Neural cell (in vitro differentiated cells): ENCODE results near the gene LRRC37A3. TPM values are rescaled to one million over a fixed set of nuclear protein-coding genes. Genes with fewer than 3 reads are reported as not detected.
"Not testable (repeated sequence)": the region's sequence is repeated elsewhere in the genome, so short reads cannot be mapped to it uniquely, and the experiment has no call there.

Experiments used
- H2AFZ ChIP-seq: fragments of 200-600, 300-800 bp; sonication (generic), shearing (Covaris generic); 2 replicates; pipeline ENCODE4 v1.6.0; 2014; ENCODE audit warnings: low read depth, mild to moderate bottlenecking, antibody characterized with exemption, low read length, moderate library complexity
- H3F3A ChIP-seq: fragments of 200-600 bp; shearing (Covaris generic); 2 replicates; pipeline ENCODE4 v1.6.1; 2016; ENCODE audit warnings: mild to moderate bottlenecking, moderate library complexity, mixed read lengths, antibody characterized with exemption, low read length; ENCODE audit not compliant: insufficient read depth, poor library complexity, severe bottlenecking
- H3K27ac ChIP-seq: fragments of 200-600, 300-800 bp; sonication (generic), shearing (Covaris generic); 2 replicates; pipeline ENCODE4 v1.5.1; 2014; ENCODE audit warnings: mild to moderate bottlenecking, low read length, moderate library complexity
- H3K27me3 ChIP-seq: fragments of 300-800, 200-600 bp; sonication (generic), shearing (Covaris generic); 2 replicates; pipeline ENCODE4 v1.6.0; 2014; ENCODE audit warnings: mild to moderate bottlenecking, low read depth, low read length, moderate library complexity; ENCODE audit not compliant: insufficient read depth
- H3K36me3 ChIP-seq: fragments of 300-800, 200-600 bp; sonication (generic), shearing (Covaris generic); 2 replicates; pipeline ENCODE4 v1.5.1; 2014; ENCODE audit warnings: mild to moderate bottlenecking, antibody characterized with exemption, low read length, moderate library complexity; ENCODE audit not compliant: insufficient read depth
- H3K4me2 ChIP-seq: fragments of 300-800, 200-600 bp; sonication (generic), shearing (Covaris generic); 2 replicates; pipeline ENCODE4 v1.6.0; 2014; ENCODE audit warnings: mild to moderate bottlenecking, low read length
- H3K4me3 ChIP-seq: fragments of 300-800, 200-600 bp; sonication (generic), shearing (Covaris generic); 2 replicates; pipeline ENCODE4 v1.5.1; 2014; ENCODE audit warnings: mild to moderate bottlenecking, low read length, moderate library complexity
- H3K79me2 ChIP-seq: fragments of 200-600 bp; shearing (Covaris generic); replicated peaks from 2 replicates; pipeline ENCODE4 v1.6.0; 2014; ENCODE audit warnings: mild to moderate bottlenecking, low read length, moderate library complexity; ENCODE audit not compliant: insufficient read depth
- H3K9ac ChIP-seq: fragments of 300-800, 200-600 bp; sonication (generic), shearing (Covaris generic); 2 replicates; pipeline ENCODE4 v1.6.1; 2016; ENCODE audit warnings: mild to moderate bottlenecking, low read length, mixed read lengths
- H3K9me2 ChIP-seq: fragments of 200-600 bp; shearing (Covaris generic); 2 replicates; pipeline ENCODE4 v1.6.1; 2016; ENCODE audit warnings: mild to moderate bottlenecking, low read length, mixed read lengths; ENCODE audit not compliant: insufficient read depth
- H3K9me3 ChIP-seq: fragments of 200-600, 300-800 bp; sonication (generic), shearing (Covaris generic); 2 replicates; pipeline ENCODE4 v1.6.1; 2016; ENCODE audit warnings: mild to moderate bottlenecking, mixed run types, low read length, moderate library complexity, mixed read lengths
- H4K20me1 ChIP-seq: fragments of 200-600 bp; shearing (Covaris generic); 2 replicates; pipeline ENCODE4 v1.6.1; 2016; ENCODE audit warnings: mild to moderate bottlenecking, mixed run types; ENCODE audit not compliant: insufficient read depth
- CTCF ChIP-seq: fragments of 450-650 bp; IDR thresholded peaks from 2 replicates; pipeline ENCODE4 v1.5.1; 2014; ENCODE audit warnings: antibody characterized with exemption, mild to moderate bottlenecking, moderate library complexity; ENCODE audit not compliant: poor library complexity, severe bottlenecking
- RAD21 ChIP-seq: fragments of 450-650 bp; conservative IDR thresholded peaks from 2 replicates; pipeline ENCODE4 v1.6.1; 2014; ENCODE audit warnings: antibody characterized with exemption, mild to moderate bottlenecking, moderate library complexity
- SMC3 ChIP-seq: fragments of 450-650 bp; conservative IDR thresholded peaks from 2 replicates; pipeline ENCODE4 v1.6.1; 2014; ENCODE audit warnings: antibody characterized with exemption, mild to moderate bottlenecking, moderate library complexity; ENCODE audit not compliant: poor library complexity
- polyA plus RNA-seq: library from polyadenylated mRNA; depleted of rRNA; stranded (reverse); fragments of >200 nt; gene quantifications from 2 replicates; pipeline ENCODE4 v1.2.3, GENCODE V29; 2014

LRRC37A3 gene
- polyA plus RNA-seq, 1 donor from 2014 or later = 5.3 TPM

DNA sequence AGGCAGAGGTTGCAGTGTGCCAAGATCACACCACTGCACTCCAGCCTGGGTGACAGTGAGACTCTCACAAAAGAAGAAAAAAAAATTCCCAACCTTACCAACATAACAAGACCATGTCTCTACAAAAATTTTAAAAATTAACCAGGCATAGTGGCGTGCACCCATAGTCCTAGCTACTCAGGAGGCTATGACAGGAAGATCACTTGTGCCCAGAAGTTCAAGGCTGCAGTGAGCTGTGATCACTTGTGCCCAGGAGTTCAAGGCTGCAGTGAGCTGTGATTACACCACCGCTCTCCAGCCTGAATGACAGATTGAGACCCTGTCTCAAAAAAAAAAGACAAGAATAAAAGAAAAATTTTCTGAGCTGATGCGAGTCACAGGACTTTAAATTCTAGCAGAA, 13.6 kb upstream of the LRRC37A3 start:
- H2AFZ ChIP-seq, H3K9me3 ChIP-seq, H3K9me2 ChIP-seq, H3K4me3 ChIP-seq, H3K4me2 ChIP-seq, H4K20me1 ChIP-seq, H3K27me3 ChIP-seq, H3K9ac ChIP-seq, H3K79me2 ChIP-seq, H3K36me3 ChIP-seq, H3K27ac ChIP-seq, H3F3A ChIP-seq: not testable (repeated sequence)

- H3F3A ChIP-seq, H3K9me2 ChIP-seq, H3K4me2 ChIP-seq, H3K36me3 ChIP-seq, H3K27me3 ChIP-seq, H3K9me3 ChIP-seq, H3K27ac ChIP-seq, H3K9ac ChIP-seq, H3K79me2 ChIP-seq, H3K4me3 ChIP-seq, H2AFZ ChIP-seq, H4K20me1 ChIP-seq: not testable (repeated sequence)
These were observed 11.1 kb upstream of the LRRC37A3 start for GRCh38 chr17:64930374-64930773.

DNA sequence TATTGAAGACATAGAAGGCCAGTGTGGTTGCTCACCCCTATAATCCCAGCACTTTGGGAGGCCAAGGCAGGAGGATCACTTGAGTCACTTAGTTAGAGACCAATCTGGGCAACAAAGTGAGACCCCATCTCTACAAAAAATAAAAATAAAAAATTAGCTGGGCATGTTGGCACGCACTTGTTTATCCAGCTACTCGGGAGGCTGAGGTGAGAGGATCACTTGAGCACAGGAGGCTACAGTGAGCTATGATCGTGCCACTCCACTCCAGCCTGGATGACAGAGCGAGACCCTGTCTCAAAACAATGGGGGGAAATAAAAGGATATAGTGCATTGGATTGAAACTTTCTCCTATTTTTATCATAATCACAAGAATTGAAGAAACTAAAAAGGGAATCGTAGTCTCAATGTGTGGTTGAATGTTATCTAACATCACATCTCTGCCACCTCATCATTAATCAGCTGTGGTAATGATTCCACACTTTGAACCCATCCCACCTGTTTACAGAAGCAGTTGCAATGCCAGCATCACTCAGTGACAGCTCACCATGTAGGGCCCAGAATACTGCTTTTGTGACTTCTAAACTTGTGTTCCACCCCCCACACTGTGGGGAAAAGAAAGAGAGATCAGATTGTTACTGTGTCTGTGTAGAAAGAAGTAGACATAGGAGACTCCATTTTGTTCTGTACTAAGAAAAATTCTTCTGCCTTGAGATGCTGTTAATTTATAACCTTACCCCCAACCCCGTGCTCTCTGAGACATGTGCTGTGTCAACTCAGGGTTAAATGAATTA, 10.3 kb upstream of the LRRC37A3 start:
- not testable (repeated sequence) for H3K9me2 ChIP-seq, H4K20me1 ChIP-seq, H3K4me3 ChIP-seq, H3K79me2 ChIP-seq, H3F3A ChIP-seq, H3K9ac ChIP-seq, H3K27ac ChIP-seq, H3K36me3 ChIP-seq, H3K27me3 ChIP-seq, H3K4me2 ChIP-seq, H3K9me3 ChIP-seq, H2AFZ ChIP-seq

DNA sequence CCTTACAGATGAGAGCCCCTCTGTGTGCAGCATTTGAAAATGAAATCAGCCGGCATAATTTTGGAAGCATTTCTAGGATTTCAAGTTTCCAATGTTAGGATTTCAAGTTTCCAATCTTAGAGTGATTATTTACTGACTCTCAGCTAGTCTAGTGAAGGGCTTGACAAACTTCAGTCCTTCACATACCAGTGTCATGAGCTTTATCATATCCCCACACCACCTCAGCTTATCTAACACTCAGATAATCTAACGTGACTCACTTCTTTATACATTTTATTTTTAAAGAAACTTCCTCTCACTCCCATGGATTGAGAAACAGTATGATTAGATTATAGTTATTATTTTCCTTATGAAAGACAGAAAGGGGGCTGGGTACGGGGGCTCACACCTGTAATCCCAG, 9.4 kb upstream of the LRRC37A3 start:
- H4K20me1 ChIP-seq, H3K27me3 ChIP-seq, H3K27ac ChIP-seq, H3K4me3 ChIP-seq, H3K36me3 ChIP-seq, H3K9me2 ChIP-seq, H3K9ac ChIP-seq, H3K79me2 ChIP-seq, H3F3A ChIP-seq, H3K4me2 ChIP-seq, H3K9me3 ChIP-seq, H2AFZ ChIP-seq: not testable (repeated sequence)

DNA sequence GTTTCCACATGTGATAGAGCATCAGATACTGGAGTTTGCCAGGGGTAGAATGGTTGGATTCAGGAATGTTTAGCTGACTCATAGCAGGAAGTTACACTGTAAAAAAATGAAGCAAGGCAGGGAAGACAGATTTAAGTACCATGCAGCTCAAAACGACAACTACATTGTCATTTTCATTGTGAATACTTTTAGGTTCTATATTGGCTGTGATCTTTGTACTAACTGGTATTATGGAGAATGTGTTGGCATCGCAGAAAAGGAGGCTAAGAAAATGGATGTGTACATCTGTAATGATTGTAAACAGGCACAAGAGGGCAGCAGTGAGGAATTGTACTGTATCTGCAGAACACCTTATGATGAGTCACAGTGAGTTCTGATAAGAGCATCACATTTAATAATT, 8.2 kb upstream of the LRRC37A3 start:
- not testable (repeated sequence) for H3K27me3 ChIP-seq, H3K9me3 ChIP-seq, H4K20me1 ChIP-seq, H3K9ac ChIP-seq, H3K4me2 ChIP-seq, H2AFZ ChIP-seq, H3K4me3 ChIP-seq, H3F3A ChIP-seq, H3K36me3 ChIP-seq, H3K9me2 ChIP-seq, H3K27ac ChIP-seq, H3K79me2 ChIP-seq
- TF ChIP-seq RAD21 = peak; percentile 67
- peak; percentile 84 for TF ChIP-seq SMC3
- TF ChIP-seq CTCF = peak; percentile 77

DNA sequence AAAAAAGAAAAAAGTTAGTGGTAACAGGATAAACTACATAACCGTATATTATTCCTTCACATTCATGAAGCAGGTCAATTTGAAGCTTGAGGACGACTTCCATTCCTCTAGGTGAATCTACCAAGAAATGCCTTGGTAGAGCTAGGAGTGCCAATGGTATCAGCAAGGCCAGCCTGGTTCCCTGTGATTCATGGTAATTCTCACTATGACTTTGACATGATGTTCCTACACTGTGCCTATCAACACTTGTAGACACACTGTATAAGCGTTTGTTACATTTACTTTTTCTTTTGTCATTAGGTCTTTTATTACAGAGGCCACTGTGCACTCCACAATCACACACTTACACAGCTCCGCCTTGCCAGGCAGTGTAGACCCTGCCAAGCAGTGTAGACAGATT, 7.2 kb upstream of the LRRC37A3 start:
- H3K4me2 ChIP-seq, H4K20me1 ChIP-seq, H3K4me3 ChIP-seq, H3F3A ChIP-seq, H3K27ac ChIP-seq, H2AFZ ChIP-seq, H3K9ac ChIP-seq, H3K36me3 ChIP-seq, H3K9me3 ChIP-seq, H3K79me2 ChIP-seq, H3K9me2 ChIP-seq, H3K27me3 ChIP-seq: not testable (repeated sequence)

GRCh38 chr17:64925244-64925643, 6.0 kb upstream of the LRRC37A3 start:
- not testable (repeated sequence) for H3K36me3 ChIP-seq, H3K4me2 ChIP-seq, H3F3A ChIP-seq, H3K9me2 ChIP-seq, H3K27ac ChIP-seq, H3K9me3 ChIP-seq, H2AFZ ChIP-seq, H3K27me3 ChIP-seq, H3K4me3 ChIP-seq, H3K79me2 ChIP-seq, H4K20me1 ChIP-seq, H3K9ac ChIP-seq
